Measurements from ENCODE around the gene TMEM63B.

TMEM63B gene

DNA sequence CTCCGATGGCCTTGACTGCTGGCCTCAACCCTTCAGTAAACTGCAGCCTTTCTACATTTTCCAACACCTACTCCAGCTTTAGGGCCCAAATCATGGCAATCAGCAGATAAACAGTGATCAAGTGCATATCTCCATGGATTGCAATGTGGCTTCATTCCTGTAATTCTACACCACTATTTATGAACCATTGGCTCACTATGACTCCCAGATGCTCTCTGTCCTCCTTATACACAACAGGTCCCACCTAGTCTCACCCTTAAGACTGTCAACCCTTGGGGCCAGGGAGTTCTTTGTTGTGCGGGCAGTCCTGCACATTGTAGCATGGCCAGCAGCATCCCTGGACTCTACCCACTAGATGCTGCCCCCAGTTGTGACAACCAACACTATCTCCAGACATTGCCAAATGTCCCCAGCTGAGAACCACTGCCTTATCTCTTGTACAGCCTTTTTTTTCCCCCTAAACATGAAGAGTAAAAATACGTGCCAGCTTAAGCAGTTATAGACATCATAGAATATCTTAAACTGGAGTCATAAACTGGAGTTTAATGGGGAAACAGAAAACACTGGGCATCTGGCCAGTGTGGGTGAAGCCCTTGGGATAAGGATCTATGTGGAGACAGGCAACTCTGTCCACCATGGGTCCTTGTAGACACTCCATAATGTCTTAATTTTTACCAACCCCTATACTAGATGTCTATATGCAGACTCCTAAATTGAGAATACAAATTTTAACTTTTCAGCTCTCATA lies 21.2 kb upstream of the TMEM63B start:
- TF ChIP-seq, protein P1, sequence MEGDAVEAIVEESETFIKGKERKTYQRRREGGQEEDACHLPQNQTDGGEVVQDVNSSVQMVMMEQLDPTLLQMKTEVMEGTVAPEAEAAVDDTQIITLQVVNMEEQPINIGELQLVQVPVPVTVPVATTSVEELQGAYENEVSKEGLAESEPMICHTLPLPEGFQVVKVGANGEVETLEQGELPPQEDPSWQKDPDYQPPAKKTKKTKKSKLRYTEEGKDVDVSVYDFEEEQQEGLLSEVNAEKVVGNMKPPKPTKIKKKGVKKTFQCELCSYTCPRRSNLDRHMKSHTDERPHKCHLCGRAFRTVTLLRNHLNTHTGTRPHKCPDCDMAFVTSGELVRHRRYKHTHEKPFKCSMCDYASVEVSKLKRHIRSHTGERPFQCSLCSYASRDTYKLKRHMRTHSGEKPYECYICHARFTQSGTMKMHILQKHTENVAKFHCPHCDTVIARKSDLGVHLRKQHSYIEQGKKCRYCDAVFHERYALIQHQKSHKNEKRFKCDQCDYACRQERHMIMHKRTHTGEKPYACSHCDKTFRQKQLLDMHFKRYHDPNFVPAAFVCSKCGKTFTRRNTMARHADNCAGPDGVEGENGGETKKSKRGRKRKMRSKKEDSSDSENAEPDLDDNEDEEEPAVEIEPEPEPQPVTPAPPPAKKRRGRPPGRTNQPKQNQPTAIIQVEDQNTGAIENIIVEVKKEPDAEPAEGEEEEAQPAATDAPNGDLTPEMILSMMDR (IDR thresholded peaks at IDR 0.05; ENCODE audit: insufficient read depth, low read length, poor library complexity, severe bottlenecking): no peak
- Histone ChIP-seq H3K36me3 (ENCODE audit: control insufficient read depth, insufficient read depth, low read length) (peaks cover 30% of the 10 kb centered on the region), H3K27me3 (replicated peaks; ENCODE audit: control insufficient read depth, insufficient read depth, low read length) (no peaks in the 10 kb centered on the region), H3K4me3 (replicated peaks; ENCODE audit: low read depth, low read length) (no peak overlapping the region)
- no peak for DNase-seq (ENCODE audit: extremely low read depth, insufficient read length)

DNA sequence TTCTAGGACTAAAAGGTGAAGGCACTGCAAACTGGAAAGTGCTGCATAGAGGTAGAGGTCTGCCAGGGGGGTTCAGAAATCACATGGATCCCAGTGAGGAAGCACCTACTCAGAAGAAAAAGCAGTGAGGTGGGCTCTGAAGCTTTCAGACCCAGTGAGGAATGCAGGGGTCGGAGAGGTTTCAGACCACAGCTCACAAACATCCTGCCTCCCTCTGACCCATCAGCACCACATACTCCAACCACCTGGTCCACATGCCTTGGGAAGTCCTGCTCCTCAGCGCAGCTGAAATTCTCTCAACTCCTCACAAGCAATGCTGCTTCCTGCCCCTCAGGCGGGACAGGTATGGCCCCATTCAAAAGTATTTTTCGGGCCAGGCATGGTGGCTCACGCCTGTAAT lies 20.3 kb upstream of the TMEM63B start:
- peaks cover 33% of the 10 kb centered on the region for H3K36me3 ChIP-seq (ENCODE audit: control insufficient read depth, insufficient read depth, low read length)

DNA sequence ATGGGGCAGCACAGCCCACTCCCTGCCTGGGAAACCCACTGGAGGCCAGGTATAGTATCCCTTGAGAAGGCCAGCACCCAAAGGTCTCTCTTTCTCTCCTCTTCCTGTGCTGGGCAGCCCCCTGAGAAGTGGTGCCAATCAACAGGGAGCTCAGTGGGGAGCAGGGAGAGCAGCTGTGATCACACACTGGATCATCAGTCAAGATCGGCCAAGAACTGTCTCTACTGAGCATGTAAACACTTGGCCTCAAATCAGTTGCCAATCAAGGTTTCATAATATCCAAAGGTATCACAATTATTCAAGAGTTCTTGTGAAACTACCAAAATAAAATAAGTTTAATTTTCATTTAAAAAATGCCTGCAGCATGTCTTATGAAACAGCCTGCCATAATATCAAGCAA lies 18.9 kb upstream of the TMEM63B start:
- no peak overlapping the region for H3K4me3 ChIP-seq (replicated peaks; ENCODE audit: low read depth, low read length)
- H3K36me3 ChIP-seq (ENCODE audit: control insufficient read depth, insufficient read depth, low read length): peaks cover 34% of the 10 kb centered on the region
- no peak for DNase-seq (ENCODE audit: extremely low read depth, insufficient read length)
- H3K27me3 ChIP-seq (replicated peaks; ENCODE audit: control insufficient read depth, insufficient read depth, low read length): no peaks in the 10 kb centered on the region
- TF ChIP-seq, protein P1 (IDR thresholded peaks at IDR 0.05; ENCODE audit: insufficient read depth, low read length, poor library complexity, severe bottlenecking): no peak

More for the DNA sequence above, 20.3 kb upstream of the TMEM63B start:
- H3K4me3 ChIP-seq (replicated peaks; ENCODE audit: low read depth, low read length): no peak overlapping the region
- DNase-seq (ENCODE audit: extremely low read depth, insufficient read length): no peak
- H3K27me3 ChIP-seq (replicated peaks; ENCODE audit: control insufficient read depth, insufficient read depth, low read length): no peaks in the 10 kb centered on the region
- TF ChIP-seq, protein P1 (IDR thresholded peaks at IDR 0.05; ENCODE audit: insufficient read depth, low read length, poor library complexity, severe bottlenecking): no peak

DNA sequence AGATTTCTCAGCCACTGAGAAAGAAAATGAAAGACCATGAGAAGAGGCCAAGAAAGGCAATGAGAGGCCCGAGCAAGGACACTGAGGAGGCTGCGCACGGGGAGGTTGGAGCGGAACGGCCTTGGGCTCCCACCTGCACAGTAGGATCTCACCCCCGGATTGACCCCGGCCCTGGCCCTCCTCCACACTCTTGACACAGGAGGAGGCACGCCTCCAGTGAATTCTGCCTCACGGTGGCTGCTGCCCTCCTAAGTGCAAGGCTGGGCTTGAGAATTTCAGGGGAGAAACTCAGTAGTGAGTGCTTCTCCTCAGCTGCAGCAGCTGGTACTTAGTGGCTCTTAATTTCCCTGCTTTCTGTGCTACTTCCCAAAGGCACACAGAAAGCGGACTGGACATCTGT lies 18.1 kb upstream of the TMEM63B start:
- Histone ChIP-seq H3K27me3 (replicated peaks; ENCODE audit: control insufficient read depth, insufficient read depth, low read length) (no peaks in the 10 kb centered on the region), H3K36me3 (ENCODE audit: control insufficient read depth, insufficient read depth, low read length) (peaks cover 34% of the 10 kb centered on the region), H3K4me3 (replicated peaks; ENCODE audit: low read depth, low read length) (no peak overlapping the region)
- no peak for DNase-seq (ENCODE audit: extremely low read depth, insufficient read length)
- TF ChIP-seq, protein P1 (IDR thresholded peaks at IDR 0.05; ENCODE audit: insufficient read depth, low read length, poor library complexity, severe bottlenecking): no peak

DNA sequence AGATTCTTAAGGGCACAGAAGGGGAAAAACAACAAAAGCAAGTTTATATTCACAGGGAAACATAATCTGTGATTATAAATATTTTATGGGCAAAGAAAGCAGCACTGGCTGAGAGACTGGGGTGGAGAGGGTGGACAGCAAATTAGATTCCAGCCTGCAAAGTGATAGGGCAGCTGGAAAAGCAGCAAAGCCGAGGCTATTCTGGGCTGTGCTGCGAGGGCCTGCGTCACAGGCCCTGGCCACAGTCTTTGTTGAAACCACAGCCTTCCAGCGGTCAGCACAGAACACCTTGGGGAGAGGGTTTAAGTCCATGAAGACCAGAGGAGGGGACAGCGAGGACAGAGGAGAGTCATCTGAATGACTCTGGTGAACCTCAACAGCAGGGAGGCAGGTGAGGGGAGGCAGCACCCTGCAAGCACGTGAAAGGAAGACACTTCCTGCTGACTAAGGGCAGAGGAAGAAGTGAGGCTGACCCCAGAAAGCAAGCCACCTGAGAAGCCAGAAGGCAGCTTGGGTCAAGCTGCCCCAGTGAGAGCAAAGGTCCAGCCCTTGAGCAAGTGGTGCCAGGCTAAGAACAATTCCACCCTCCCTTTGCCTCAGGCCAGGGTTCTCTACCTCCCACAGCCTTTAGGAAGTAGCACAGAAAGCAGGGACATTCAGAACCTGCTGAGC lies 17.2 kb upstream of the TMEM63B start:
- TF ChIP-seq, protein P1 (IDR thresholded peaks at IDR 0.05; ENCODE audit: insufficient read depth, low read length, poor library complexity, severe bottlenecking): no peak
- no peak for DNase-seq (ENCODE audit: extremely low read depth, insufficient read length)
- H3K4me3 ChIP-seq (replicated peaks; ENCODE audit: low read depth, low read length): no peak overlapping the region
- H3K27me3 ChIP-seq (replicated peaks; ENCODE audit: control insufficient read depth, insufficient read depth, low read length): no peaks in the 10 kb centered on the region
- H3K36me3 ChIP-seq (ENCODE audit: control insufficient read depth, insufficient read depth, low read length): peaks cover 32% of the 10 kb centered on the region

Measured in GM06990 (cell line).